Measurements from ENCODE around the gene BTG2. TPM values are rescaled to one million over a fixed set of nuclear protein-coding genes. Genes with fewer than 3 reads are reported as not detected.
A peak's percentile ranks its signal among the peaks of the same experiment; 100 is the strongest.

The BTG2 gene
- total RNA-seq, 1 experiment from 2014 or later: 4.7 TPM

- no peak for DNase-seq (ENCODE audit: low read depth, low spot score)
- in situ Hi-C loops (cut with HindIII; ENCODE audit: low pct_unique_long_range_greater_than_20kb, low sequenced_read_pairs): no loop called here
Measured at GRCh38 chr1:203324105-203325025, 19.0 kb downstream of the BTG2 start.

GRCh38 chr1:203325026-203325417, 19.7 kb downstream of the BTG2 start:
- in situ Hi-C loops (cut with HindIII; ENCODE audit: low pct_unique_long_range_greater_than_20kb, low sequenced_read_pairs): no loop called here
- DNase-seq (ENCODE audit: low read depth, low spot score): no peak

GRCh38 chr1:203325418-203326091, 20.2 kb downstream of the BTG2 start:
- in situ Hi-C loops (cut with HindIII; ENCODE audit: low pct_unique_long_range_greater_than_20kb, low sequenced_read_pairs): no loop called here
- DNase-seq (ENCODE audit: low read depth, low spot score): no peak

GRCh38 chr1:203326830-203327683, 21.7 kb downstream of the BTG2 start:
- in situ Hi-C loops (cut with HindIII; ENCODE audit: low pct_unique_long_range_greater_than_20kb, low sequenced_read_pairs): no loop called here
- DNase-seq (ENCODE audit: low read depth, low spot score): peak; percentile 90

GRCh38 chr1:203327684-203328457, 22.6 kb downstream of the BTG2 start:
- in situ Hi-C loops (cut with HindIII; ENCODE audit: low pct_unique_long_range_greater_than_20kb, low sequenced_read_pairs): no loop called here

GRCh38 chr1:203328714-203329122, 23.4 kb downstream of the BTG2 start:
- in situ Hi-C loops (cut with HindIII; ENCODE audit: low pct_unique_long_range_greater_than_20kb, low sequenced_read_pairs): no loop called here
- DNase-seq (ENCODE audit: low read depth, low spot score): no peak

More at GRCh38 chr1:203327684-203328457, 22.6 kb downstream of the BTG2 start:
- DNase-seq (ENCODE audit: low read depth, low spot score): peak; percentile 80

- DNase-seq (ENCODE audit: low read depth, low spot score): no peak
- in situ Hi-C loops (cut with HindIII; ENCODE audit: low pct_unique_long_range_greater_than_20kb, low sequenced_read_pairs): no loop called here
Measured at GRCh38 chr1:203331224-203331623, 25.9 kb downstream of the BTG2 start.

GRCh38 chr1:203335503-203335902, 30.2 kb downstream of the BTG2 start:
- no peak for DNase-seq (ENCODE audit: low read depth, low spot score)
- in situ Hi-C loops (cut with HindIII; ENCODE audit: low pct_unique_long_range_greater_than_20kb, low sequenced_read_pairs): no loop called here

GRCh38 chr1:203336097-203336496, 30.8 kb downstream of the BTG2 start:
- DNase-seq (ENCODE audit: low read depth, low spot score): no peak
- in situ Hi-C loops (cut with HindIII; ENCODE audit: low pct_unique_long_range_greater_than_20kb, low sequenced_read_pairs): no loop called here

GRCh38 chr1:203338335-203339036, 33.2 kb downstream of the BTG2 start:
- in situ Hi-C loops (cut with HindIII; ENCODE audit: low pct_unique_long_range_greater_than_20kb, low sequenced_read_pairs): no loop called here
- peak; percentile 75 for DNase-seq (ENCODE audit: low read depth, low spot score)

GRCh38 chr1:203340112-203340790, 34.9 kb downstream of the BTG2 start:
- peak; percentile 88 for DNase-seq (ENCODE audit: low read depth, low spot score)
- in situ Hi-C loops (cut with HindIII; ENCODE audit: low pct_unique_long_range_greater_than_20kb, low sequenced_read_pairs): no loop called here

- DNase-seq (ENCODE audit: low read depth, low spot score): peak; percentile 71
- in situ Hi-C loops (cut with HindIII; ENCODE audit: low pct_unique_long_range_greater_than_20kb, low sequenced_read_pairs): no loop called here
Measured at GRCh38 chr1:203342192-203342940, 37.0 kb downstream of the BTG2 start.

GRCh38 chr1:203343956-203344754, 38.8 kb downstream of the BTG2 start:
- in situ Hi-C loops (cut with HindIII; ENCODE audit: low pct_unique_long_range_greater_than_20kb, low sequenced_read_pairs): no loop called here

GRCh38 chr1:203346060-203346768, 40.9 kb downstream of the BTG2 start:
- DNase-seq (ENCODE audit: low read depth, low spot score): peak; percentile 91
- in situ Hi-C loops (cut with HindIII; ENCODE audit: low pct_unique_long_range_greater_than_20kb, low sequenced_read_pairs): no loop called here

More at GRCh38 chr1:203343956-203344754, 38.8 kb downstream of the BTG2 start:
- no peak for DNase-seq (ENCODE audit: low read depth, low spot score)
